ENCODE measurements around the gene APCDD1L.
A peak's percentile ranks its signal among the peaks of the same experiment; 100 is the strongest.

Gene APCDD1L

DNA sequence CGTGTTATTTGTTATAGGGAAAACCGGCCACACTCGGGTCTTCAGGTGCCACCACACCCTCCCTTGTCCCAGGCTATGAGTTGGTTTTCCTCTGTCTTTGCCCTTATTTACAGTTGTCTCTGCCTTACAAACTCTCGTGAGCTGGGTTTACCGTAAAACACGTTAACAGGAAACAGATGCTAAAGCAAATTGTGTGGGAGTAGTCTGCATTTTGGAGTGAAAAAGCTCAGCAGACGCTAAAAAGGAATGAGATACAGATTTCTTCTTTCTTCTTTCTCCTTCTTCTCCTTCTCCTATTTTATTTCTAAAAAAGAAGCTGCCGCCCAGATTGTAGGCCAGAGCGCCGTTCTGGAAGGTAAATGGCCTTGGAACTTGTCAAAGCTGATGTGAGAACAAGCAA, 51.9 kb downstream of the APCDD1L start:
- no peak for DNase-seq

DNA sequence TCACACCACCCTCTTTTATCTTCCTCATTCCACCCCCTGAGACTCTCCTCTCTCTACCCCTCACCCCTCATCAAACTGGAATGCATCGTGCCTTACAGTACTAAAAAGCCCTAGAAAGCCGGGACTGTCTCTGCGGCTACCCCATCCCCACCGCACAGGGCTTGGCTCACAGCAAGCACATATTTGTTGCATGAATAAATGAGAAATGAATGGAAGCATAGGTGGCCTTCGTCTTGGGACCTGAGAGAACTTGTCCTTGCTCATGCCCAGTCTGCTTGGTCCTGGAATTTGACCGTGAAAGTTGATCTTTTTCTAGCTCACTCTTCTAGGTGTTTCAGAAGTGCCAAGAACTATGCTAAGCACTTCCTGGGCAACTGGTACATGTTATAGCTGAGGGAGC, 53.3 kb downstream of the APCDD1L start:
- DNase-seq, result no peak

DNA sequence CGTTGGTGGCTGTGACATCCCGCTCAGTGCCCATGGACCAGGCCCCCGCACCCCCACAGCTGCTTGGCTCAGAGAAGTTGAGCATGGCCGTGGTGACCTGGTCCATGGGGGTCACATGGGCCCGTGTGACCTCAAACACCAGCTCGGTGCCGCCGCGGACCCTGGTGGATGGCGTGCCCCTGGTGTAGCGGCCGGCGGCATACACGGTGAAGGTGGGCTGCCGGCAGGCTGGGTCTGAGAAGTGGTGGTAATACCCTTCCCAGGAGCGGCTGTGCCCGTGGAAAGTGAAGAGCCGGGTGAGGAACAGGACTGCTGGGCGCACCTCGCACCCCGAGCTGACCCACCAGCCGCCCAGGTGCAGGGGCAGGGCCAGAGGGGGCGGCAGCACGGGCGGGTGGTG, 54.1 kb downstream of the APCDD1L start:
- no peak for DNase-seq

DNA sequence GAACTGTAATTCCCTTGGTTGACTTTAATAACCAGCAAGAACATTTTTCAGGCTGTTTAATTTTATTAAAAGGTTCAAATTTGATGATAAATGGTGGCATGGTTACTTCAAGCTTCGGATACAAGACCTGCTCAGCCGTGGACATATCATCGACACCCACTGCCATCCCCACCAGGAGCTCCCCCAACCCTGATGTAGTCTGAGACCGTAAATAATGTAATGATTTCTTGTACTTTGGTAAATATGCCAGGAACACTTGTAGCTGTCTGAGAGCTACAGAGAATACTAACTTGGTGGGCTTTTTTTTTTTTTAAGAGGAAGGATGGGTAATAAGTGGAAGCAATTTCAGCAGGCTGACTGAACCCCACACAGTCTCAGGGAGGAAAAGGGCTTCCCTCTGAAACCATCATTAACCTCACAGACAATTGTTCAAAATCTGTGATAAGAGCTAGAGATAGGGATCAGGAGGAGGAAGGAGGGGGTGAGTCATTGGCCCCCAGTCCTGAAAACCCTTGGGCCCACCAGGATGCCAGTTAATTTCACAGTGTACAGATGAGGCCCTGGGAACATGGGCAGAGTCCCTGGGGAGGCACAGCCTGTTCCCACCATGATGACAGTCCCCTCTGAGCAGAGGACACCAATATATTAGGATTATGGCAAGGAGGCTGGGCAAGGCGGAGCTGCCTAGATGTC, 56.0 kb downstream of the APCDD1L start:
- DNase-seq, result no peak

DNA sequence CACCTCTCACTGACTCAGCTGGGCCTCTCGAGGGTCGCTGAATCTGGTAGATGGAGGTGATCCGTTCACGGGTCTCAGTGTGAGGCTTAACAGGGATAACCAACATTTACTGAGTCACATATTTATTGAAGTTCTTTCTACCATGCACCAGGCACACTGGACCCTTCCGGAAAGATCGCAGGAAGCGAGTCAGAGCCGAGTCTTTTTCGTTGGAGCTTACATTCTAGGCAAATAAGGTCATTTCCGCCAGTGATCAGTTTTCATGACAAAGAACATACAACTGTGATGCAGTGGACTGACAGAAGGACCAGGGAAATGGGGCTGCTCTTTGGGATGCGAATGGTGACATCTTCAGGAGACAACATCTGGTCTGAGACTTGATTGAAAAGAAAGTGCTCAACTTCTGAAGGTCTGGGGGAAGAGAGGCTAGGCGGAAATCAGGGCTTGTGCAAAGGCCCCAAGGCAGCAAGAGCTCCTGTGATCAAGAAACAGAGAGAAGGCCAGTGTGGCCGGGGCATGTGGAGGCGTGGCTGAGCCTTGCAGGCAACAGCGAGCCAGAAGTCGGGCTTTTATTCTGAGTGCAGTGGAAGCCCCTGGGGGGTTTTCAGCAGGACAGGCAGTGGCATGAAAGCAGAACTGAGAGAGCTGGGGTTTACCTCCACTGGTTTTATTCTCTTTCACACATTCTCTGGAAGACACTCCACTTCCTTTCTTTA, 56.7 kb downstream of the APCDD1L start:
- no peak for DNase-seq

DNA sequence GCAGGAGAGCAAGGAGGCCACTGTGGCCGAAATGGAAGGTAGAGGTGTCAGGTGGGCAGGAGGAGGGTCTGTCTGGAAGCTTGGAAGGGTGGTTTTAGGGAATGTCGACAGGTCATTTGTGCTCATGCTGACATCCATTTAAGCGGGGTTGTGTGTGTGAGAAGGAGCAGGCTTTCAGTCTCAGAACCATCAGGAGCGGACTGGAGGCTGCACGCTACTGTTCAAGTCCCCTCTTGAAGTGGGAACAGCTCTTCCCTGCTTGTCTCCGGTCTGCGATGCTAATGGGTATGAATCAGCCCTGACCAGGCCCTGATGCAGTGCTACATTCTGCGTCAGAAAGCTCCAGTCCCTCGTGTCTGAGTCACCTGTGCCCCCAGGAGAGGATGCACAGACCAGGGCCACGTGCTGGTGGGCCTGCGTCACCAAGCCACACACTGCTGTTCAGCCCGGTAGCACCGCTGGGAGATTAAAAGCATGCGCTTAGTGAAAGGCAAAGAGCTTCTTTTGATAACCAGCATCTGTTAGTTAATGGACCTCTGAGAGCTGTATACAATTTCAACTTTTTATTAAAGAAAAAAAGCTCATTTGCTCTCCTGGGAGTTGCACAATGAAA, 58.0 kb downstream of the APCDD1L start:
- peak; percentile 20 for DNase-seq

DNA sequence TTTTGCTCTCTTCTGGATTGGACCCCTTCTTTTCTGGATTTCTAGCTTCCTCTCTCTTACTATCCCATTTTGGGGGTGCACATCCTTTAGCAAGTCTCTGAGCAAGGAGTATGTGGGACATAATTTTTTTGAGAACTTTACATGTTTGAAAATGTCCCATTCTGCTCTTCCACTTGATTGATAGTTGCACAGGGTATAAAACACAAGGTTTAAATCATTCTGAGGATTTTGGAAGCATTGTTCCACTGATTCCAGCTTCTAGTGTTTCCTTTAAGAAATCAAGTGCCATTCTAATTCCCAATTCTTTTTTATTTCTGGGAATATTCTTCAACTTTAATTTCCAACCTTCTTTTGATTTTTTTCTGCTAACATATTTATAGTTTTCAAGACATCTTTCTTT, 60.7 kb downstream of the APCDD1L start:
- DNase-seq, result no peak

DNA sequence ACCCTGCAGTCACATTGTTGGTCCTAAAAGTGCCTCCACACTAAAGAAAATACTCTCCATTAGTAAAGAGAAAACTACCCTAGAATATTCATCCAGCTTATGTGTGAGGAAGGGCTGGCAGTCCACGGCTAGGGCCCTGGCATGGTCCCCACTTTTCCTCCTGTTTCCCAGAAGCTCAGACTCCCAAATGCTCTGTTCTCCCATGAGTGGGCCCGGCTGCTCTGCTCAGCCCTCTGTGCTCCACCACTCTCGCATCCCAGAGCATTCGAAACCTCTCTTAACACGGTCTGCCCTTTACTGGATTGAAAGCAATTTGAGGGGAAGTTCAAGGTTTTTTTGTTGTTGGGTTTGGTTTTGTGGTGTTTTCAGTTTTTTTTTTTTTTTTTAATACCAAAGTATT, 61.8 kb downstream of the APCDD1L start:
- DNase-seq, result no peak

DNA sequence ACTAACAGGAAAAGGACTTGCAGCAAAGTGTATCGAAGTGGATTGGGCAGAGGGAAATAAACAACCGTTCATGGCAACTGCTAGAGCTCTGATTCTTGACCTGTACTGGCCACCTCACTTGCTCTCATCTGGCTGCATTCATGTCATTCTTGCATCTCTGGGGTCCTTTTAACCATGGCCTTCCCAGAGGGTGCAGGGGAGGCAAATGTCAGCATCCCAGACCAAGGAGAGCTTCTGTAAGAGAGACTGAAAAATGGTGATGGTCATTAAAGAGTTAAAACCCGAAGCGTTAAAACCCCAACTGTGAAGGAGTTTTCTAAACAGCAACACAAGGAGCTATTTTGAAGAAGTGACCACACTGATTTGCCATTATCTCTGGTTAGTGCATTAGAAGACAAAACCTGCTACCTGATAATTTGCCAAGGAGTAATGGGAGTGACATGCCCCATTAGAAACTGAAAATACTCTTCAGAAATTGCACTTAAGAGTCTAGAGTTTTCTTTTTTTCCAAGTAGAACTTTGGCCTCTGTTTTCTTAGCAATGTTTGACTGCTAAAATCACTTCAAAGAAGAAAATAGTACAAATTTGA, 62.4 kb downstream of the APCDD1L start:
- no peak for DNase-seq

DNA sequence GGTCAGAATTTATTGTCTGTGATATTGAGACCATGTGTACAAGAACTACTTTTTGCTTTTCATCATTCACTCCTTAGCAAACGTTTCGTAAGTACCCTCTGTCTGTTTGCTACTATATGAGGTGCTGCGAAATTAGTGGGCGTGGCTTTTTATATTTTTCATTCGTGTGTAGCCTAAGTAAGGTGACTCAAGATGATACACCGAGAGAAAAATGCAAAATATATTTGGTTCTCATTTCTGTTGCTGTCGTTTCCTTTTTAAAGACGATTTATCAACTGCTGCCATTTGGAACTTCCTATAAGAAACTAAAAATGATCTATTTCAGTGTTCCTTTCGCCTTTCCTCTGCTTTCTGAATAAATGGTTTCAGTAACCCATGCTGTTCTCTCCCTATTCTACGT, 64.9 kb downstream of the APCDD1L start:
- no peak for DNase-seq

DNA sequence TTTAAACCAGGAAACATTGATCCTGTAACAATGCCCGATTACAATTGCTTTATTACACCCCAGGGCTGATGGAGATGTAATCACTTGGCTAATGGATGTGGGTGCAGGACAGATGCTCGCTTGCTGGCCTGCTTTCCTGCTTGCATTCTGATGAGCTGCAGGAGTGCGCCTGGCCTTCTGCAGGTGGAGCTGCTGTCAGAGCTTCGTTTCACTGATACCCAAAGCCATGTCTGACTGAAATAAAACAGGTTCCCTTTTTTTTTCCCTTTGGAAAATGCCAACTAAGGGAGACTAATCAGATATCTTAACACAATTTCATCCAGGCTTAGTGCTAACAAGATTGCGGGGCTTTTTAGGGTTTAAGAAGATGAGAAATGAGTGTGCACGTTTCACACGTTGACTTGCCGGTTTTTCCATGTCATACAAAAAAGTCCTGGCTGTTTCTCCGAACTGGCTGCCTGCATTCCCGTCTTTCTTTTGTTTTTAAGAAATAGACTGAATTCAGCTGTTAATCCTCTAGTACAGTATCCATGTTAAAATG, 65.4 kb downstream of the APCDD1L start:
- DNase-seq, result no peak

DNA sequence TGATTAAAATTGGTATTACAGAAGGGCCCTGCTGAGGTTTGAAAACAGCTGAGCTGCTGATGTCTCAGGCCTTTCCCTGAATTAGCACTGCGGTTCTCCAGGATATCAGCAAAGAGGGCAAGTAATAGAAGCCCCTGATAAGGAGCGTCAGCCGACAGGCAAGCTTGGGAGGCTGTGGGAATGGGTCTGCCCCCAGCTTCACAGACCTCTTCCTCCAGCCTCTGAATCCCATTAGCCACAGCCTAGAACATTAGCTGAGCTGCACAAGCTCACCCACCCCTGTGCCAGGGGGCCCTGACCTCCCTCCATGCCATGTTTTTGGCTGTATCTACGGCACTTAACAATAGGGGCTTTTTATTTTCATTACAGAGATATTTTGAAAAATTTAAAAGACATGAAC, 66.2 kb downstream of the APCDD1L start:
- no peak for DNase-seq

DNA sequence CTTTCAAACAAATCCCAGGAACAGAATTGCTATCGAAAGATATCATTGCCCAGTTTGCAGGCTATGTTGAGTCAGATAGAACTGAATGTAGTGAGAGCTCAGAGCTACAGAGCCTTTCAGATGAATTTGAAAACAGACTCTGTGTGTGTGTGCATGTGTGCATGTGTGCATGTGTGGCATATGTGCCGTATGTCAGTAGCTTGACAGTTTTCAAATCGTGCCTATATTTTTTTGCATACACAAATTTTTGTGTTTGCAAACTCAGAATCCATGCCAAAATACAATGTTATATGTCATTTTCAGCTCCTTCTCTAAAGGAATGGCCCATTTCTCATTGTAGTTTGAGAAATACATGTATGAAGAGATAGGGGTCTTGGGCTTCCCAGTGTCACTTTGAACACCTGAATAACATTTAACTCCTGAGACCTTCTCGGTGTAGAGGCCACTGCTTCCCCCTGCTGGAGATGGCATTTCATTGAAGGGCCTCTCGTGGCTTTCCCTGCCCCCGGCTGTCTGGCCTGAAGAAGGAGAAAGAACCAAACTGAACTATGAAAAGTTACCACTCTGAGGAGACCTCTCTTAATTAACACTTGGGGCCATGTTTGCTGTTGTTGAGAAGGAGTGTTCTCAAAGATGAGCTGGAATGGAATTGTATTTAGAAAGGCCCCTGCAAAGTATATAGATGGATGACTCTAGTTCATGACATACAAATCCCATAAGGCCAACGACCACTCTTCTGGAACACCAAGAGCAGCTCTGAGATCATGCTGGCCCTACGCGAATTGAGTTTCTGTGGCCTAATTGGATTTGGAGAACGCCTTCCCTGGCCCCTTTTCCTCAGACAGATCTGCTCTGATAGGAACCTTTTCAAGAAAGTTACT, 67.4 kb downstream of the APCDD1L start:
- no peak for DNase-seq

DNA sequence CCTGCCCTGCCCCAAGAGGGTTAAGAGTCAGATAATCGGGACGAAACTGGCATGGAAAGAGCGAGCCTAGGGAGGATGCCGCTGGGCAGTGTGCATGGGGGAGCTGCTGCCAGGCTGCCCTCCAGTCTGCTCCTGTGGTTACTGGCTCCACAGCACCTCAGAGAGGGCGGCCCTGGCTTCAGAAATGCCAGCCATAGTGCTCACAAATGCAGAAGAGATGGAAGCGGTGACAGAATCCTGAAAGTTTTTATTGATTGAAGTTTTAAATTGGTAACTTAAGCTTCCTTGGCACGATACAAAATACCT, 68.3 kb downstream of the APCDD1L start:
- DNase-seq, result no peak

DNA sequence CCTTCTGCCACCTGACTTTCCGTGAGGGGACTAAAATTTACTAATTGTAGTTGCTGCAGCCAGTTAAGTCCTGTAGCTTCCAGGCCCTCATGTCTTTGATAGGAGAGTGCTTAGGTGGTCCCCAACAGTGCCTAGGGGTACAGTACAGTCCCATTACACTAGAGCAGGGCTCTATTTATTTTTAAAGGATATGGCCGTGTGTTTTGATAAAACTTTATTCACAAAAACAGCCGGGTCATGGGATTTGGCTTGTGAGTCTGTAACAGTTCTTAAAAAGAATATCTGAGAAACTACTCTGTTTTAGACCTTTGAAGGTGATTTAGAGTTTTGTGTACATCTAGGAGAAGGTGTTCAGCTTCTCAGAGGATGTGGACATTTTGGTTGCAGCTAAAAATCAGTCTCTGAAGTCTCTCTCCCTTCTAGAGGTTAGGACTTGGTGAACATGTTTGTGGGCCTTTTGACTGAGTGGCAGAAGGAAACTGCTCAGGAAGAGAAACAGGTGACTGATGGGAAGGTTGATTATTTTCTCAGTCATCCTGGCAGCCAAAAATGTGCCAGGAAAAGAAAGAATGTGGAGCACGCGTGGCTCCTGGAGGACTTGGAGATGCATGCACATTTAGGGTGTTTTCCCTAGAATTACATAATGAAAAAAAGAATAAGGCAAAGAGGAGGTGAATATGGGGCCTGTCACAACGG, 68.8 kb downstream of the APCDD1L start:
- no peak for DNase-seq

DNA sequence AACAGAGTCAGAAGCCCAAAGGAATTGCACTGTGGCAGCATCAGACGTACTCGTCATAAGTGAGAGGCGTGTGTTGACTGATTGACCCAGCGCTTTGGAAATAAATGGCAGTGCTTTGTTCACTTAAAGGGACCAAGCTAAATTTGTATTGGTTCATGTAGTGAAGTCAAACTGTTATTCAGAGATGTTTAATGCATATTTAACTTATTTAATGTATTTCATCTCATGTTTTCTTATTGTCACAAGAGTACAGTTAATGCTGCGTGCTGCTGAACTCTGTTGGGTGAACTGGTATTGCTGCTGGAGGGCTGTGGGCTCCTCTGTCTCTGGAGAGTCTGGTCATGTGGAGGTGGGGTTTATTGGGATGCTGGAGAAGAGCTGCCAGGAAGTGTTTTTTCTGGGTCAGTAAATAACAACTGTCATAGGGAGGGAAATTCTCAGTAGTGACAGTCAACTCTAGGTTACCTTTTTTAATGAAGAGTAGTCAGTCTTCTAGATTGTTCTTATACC, 70.4 kb downstream of the APCDD1L start:
- no peak for DNase-seq

DNA sequence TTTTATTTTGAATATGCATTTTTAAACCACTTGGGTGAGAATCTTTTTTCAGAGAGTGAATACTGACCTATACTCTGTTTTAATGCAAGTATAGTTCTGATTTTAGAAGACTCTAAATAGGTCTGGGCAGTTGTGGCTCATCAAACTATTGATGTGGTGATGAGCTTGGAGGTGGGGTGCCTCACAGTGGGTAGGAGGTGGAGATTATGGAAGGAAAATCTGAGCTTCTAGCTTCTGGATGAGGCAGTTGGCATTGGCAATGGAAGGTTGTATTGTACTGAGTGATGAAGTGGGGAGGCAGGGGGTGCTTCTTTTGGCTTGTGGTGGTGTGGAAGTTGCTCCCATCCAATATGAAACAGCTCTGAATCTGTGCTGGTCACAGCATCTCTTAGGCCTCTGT, 73.5 kb downstream of the APCDD1L start:
- DNase-seq, result no peak

DNA sequence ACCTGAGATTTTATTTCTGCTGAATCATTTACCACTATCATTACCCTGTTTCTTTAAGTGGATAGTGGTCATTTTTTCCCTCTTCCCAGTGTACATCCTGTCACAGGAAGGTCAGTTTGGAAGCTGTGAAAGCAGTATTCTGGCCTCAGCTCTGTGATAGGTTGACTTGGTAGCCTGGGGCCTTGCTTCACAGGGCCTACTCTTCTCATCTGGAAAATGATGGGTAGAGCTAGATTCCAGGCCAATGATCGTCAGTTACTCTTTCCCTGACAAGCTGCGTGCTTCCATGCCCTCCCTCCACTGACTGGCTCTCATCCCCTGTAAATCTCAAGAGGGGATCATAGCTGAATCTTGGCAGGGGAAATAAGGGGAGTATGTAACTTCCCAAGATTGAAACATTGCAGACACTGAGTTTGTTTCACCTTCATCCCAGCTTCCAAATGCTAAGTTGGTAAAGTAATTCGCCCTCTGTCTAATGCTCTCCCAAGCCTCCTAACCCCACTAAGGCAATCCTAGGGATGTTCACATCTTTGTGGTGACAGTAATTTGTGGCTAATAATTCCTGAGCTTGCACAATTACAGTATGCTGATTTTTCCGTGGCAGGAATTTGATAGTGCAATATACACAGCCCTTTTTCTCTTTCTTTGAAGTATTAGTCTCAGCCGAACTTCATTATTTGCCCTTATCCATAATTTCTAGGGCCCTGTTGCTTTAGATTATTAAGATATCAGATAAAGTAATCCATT, 75.0 kb downstream of the APCDD1L start:
- DNase-seq, result no peak

DNA sequence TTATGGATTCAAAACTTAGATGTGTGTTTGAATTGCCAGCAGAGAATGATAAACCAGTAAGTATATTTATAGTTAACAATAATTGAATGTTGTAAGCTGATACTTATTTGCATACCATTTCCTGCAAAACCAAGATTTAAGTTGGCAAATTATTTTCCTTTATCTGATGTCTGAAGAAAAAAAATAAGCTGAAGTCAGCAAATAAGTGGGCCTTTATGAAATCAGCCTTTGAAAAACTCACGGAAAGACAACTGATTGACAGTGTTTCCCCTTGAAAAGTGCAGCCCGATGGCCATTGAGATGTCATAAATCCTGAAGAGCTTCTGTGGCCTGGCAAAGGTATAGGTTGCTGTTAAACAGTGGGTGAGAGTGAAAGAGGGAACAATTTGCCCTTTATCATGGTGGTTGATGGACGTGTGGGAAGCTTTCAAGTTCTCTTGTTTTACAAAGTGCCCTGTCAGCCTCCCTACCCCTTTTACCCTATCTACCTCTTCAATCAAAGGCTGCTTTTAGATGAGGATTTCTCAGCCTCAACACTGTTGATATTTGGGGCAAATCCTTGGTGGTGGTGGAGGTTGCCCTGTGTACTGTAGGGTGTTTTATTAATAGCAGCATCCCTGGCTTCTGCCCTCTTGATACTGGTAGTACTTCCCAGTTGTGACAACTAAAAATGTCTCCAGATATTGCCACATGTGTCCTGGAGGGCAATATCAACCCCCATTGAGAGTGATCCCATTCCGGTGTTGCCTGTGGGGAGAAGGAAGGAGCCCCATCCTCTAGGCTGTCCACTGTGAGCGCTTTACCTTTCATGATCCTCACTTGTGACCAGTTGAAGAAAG, 76.0 kb downstream of the APCDD1L start:
- no peak for DNase-seq

Data from NCI-H187 treated with DMSO at 0.1 percent for 48 hours (cell line).